T-helper 1 cell (primary cell): ENCODE results near the gene SPTBN5.

Source experiments
- DNase-seq, 5 donors: peaks; one replicate each; pipeline ENCODE4 v3.0.0-alpha.2; 2012 to 2020
- total RNA-seq, 4 donors: gene quantifications; one replicate each; lab custom pipeline; 2026; lab: John Stamatoyannopoulos, UW

SPTBN5 gene
- 9.6 to 18.0 (median 14.7) reads per million in 4 donors for total RNA-seq

DNA sequence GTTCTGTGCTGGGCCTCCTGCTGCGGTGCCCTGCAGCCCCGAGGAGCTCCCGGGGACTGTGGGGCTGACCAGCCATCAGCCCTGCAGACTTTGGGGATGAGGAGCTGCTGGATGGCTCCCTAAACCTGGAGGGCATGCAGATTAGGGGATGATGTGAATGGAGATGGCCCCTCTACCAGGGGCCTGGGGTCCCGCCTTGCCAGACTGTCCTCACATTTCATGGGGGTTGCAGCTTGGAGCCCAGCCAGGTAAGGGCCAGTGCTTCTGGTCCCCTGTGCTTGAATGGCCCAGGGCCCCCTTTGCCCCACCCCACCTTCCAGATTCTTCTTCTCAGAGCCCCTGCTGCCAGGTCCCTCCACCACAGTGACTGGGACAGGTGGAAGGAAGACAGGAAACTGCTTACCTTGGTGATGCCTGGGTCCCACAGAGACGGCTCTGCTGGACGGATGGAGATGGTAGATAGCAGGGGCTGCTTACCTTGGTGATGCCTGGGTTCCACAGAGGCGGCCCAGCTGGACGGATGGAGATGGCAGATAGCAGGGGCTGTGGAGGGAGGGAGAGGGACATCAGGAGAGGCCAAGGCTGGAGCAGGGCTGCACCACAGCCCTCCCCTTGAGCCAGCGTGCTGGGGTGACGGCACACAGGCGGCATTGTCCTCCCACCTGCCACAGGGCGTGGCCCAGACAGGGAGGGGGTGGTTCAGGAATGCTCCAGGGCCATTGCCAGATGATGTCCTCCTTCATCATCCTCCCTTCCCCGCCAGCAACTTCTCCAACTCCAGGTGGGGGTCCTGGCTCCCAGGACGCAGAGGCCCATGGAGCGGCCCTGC, at the start of gene SPTBN5:
TSS of gene SPTBN5 (minus strand) at position 632 of the 829 bp plus-strand sequence. CDS start at position 76, 556 bp downstream.
- no peak for DNase-seq

DNA sequence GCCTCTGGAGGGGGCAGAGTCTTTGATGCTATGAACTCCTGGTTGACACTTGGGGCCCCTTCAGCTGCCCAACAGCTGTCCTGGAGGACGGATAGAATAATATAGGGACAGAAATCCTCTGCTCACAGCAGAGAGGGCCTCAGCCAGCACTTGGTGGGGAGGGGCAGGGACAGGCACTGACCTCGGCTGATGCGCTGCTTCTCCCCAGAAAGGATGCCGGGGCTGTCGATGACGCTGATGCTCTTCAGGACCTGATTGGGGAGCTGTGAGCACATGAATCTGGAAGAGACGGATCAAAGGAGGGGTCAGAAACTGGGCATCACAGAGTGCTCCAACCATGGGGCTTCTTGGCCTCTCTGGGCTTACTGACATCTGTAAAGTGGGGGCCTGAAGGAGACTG, 49.0 kb upstream of the SPTBN5 start:
- DNase-seq = no peak

DNA sequence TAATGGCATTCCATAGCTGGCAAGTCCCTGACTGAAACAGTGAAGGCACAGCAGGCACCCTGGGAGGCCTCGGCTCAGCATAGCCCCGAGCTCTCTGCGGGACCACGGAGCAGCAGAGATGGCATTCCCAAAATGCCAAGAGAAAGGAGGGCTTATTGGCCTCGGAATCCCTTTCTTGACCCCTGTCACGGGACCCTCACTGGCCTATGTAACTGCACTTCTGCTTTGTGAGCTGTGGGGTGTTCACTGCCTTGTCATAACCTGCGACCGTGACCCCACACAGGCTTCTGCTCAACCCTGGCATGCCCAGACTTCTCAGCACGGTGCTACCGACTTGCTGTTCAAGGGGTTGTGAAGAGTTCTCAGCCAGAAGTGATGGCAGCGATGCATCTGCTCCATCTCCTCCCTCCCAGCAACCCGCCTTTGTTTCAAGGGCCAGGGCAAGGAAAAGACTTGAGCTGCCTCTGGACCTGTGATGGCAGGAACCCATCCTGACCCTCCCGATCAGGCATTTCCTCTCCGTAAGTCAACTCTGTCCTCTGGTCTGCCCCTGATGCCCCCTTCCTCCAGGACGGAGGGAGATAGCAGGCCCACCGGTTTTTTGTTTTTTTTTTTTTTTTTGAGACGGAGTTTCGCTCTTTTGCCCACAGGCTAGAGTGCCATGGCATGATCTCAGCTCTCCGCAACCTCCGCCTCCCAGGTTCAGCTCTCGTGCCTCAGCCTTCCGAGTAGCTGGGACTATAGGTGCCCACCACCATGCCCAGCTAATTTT, 48.0 kb upstream of the SPTBN5 start:
- DNase-seq = no peak

DNA sequence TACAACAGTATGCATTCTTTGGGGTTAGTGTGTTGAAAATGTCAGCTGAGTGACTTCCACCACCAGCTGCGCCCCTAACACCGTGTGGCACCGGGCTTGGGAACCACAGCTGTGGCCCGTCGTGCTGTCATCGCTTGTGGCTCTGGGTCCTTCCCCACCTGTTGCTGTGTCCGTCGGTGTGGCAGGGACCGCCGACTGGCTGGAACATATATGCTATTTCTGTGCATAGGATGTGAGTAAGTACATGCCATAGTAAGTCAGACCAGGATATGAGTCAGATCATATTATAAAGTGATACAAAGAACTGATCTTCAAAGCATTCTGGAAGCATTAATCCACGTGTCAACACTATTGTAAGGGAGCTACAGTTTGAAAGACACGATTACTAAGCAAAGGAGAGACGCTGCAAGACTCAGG, 46.6 kb upstream of the SPTBN5 start:
- DNase-seq = peak in 1 of 5 donors; percentile 81

DNA sequence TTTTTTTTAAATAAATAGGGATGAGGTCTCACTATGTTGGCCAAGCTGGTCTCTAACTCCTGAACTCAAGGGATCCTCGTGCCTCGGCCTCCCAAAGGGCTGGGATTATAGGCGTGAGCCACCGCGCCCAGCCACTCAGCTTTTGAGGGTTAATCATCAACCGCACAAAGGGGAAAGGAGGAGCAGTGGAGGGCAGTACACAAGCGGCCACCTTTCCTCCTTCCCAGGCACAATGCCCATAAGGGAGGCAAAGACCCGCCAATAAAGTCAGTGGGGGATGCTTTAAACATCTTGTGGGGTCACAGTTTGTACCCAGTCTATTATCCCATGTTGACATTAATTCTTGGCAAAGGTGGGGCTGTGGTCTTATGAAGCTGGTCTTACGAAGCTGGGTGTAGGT, 46.1 kb upstream of the SPTBN5 start:
- no peak for DNase-seq

DNA sequence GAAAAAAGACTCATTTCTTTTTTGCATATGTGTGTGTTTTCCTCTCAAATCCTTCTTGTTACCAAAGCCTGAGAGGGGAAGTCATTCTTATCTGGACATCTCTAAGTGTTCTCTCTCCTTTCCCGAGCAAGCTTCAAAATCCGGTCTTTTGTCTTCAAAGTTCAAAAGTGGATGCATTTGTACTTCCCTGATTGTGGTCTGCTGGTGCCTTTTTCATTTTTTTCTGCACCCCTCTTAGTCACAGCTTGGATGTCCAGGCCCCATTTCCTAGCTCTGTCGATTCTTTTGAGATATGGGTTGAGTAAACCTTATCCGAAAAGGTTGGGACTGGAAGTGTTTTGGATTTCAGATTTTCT, 43.7 kb upstream of the SPTBN5 start:
- DNase-seq = no peak

DNA sequence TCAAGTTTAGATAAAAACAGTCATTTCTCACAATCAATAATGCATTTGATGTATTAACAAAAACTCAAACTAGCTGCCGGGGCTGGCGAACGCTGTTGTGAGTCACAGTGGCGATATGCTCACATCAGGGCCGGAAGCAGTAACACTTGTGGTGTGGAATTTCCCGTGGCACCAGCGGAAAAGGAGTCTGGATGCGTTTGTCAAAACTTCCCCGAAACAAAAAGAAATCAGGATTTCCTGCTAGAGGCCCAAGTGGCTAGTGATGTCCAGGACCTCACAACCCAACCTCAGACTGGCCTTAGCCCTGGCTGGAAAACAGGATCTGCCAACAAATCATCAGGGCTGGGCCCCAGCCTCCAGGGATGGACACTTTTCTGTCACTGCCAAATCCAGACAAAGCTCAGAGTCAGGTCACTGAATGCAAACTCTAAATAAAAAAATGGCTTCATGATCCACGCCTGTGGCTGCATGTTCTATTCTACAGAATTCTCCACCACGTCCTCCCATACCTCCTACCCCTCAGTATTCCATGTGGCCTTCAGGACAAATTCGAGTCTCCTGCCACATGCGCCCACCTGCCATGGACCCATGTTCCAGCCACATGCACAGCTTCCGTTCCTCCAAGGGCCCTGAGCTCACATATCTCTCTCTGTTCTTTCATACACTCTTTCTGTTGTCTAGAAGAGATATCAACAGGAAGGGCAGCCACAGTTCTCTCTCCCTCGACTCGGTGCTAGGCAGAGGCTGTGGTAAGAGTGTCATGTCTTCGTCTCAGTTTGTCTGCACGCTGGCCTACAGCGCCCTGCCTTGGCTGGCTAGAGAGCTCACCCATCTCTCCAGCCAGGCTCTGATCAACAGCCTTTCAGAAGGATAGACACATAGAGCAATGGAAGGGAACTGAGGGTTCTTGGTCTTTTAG, 43.1 kb upstream of the SPTBN5 start:
- peak; percentile 66 to 87 (median 77) for DNase-seq

DNA sequence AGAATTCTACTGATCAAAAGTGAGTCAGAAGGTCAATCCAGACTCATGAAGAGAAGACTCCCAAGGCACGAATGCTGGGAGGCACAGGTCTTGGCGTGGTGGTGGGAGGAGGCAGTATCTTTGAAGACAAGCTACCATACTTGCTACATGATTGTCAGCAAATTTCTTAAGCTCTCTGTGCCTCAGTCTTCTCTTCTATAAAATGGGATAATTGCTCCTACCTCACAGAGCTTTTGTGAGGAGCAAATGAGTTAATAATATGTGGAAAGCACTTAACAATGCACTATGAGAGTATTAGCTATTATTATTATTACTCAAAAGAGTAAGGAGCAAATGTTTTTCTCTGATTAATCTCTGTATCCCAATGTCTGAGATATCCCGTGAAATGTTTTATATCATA, 42.3 kb upstream of the SPTBN5 start:
- no peak for DNase-seq

DNA sequence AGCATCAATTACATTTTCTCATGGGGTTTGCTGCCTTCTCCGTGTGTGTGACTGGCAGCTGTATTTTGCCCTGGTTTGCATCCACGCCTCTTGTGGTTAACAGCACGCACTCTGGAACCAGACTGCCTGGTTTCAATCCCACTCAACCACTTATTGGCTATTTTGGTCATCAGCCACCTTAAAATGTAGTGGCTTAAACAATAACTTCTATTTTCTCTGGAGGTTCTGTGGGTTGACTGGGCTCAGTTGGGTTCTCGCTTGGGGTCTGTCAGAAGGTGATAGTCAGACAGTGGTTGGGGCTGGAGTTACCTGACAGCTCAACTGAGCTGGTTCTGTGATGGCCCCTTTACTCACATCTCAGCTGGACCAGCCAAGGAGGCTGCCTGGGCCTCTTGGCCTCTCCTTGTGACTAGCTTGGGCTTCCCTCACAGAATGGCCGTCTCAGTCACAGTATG, 41.7 kb upstream of the SPTBN5 start:
- DNase-seq = peak in 1 of 5 donors; percentile 69

DNA sequence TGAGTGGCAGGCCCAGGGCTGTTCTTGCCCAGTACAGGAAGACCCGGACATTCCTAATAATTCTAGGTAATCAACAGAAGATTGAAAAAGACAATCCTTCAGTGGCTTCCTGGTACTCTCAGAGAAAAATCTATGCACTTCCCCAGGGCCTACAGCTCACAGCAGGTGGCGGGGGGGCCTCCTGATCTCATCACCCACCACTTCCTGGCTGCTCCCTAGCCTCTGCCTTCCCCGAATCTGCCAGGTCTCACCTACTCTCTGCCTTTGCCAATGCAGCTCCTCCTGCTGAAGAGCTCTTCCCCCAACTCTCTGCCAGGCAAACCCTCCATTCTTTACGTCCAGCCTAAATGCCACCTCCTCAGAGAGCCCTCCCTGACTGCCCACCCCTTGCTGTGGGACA, 41.0 kb upstream of the SPTBN5 start:
- DNase-seq = peak; percentile 64 to 78 (median 74)

DNA sequence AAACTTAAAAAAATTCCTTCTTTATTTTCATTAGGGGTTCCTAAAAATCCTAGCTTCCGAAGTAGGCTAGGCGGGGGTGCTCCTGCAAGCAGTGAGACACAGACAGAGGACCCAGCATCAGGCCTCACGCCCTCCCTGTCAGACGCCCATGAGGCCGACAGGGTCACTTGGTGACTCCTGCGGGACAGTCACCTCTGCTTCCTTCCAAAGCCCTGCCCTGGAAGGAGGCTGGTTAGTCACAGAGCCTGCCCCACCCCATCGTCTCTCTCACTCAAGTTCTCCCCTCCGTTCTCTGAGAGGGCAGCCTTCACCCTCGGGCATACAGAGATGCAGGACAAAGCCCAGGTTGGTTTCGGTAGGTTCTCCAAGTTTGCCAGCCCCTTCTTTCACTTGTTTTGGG, 39.9 kb upstream of the SPTBN5 start:
- no peak for DNase-seq

DNA sequence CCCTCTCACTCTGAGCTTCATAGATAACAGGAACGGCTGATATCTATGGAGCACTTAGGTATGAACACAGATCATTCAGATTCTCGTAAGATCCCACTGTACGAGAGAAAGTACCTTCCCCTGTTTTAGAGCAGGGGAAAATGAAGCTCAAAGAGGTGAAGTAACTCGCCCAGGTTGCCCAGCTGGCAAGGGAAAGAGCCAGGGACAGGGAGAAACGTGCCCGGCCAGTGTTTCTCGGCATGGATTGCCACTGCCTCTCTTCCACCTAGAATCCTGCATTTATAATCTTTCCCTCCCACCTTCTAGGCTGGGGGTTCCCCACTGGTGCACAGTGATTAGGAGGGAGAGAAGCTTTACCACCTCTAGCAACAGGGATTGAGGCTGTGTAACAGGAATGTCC, 39.5 kb upstream of the SPTBN5 start:
- no peak for DNase-seq

DNA sequence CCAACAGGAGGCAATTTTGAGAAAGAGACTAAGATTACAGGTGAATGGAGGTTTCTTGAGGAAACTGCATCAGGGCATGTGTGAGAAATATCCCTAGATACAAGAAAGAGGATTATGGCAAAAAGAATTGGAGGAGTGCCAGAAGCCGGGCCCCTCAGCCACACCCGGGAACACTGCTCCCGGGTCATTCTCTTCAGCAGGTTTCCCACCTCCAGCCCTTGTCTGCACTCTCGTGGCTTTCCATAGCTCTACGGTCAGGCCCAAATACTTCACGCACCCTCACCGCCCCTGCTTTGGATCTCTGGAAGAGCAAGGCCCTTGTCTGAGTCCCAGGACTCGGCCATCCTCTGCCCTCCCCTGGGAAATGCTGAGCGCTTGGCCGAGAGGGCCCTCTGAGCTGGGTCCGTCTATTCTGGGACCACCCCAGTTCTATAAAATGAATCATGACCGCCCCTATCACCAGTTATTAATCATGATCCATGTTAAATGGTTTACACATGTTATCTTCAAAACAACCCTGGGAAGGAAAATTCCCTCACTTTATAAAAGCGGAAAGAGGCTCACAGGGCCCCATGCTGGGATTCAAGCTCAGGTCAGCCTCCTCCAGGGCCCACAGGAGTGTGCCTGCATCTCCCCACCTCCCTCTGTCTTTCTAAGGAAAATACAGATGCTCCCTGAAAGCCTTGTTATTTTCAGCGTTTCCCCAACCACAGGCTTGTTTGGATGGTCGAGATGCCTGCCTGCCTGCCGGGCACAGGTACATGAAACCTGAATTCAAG, 38.8 kb upstream of the SPTBN5 start:
- DNase-seq = no peak

DNA sequence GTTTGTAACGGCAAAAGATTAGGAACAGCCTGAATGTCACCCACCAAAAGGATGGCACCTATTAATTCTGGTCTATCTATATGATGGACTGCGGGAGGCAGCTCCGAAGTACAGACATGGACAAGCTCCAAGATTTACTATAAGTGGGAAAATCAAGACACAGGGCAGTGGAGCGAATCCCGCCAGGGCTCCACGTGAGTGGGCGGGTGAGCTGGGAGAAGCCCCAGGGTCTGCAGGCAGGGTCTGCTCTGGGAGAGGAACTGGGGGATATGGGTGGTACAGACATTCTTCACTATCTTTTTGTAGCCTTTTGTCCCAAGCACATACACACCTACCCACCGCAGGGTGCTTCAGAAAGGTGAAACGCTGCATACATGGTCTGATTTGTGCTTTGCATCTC, 38.2 kb upstream of the SPTBN5 start:
- DNase-seq = no peak

DNA sequence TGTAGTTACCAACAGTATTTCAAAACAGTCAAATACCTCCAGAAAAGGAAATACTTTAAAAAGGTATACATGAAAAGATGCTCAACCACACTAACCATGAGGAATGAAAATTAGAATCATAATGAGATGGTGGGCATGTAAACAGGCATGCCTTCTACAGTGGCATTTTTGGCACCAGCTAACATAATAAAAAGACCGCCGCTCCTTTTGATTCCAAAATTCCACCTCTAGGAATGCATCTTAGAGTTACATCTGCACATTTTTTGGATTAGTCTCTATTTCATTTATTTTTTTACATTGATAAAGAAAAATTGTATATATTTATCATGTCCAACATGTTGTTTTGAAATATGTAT, 37.0 kb upstream of the SPTBN5 start:
- no peak for DNase-seq

DNA sequence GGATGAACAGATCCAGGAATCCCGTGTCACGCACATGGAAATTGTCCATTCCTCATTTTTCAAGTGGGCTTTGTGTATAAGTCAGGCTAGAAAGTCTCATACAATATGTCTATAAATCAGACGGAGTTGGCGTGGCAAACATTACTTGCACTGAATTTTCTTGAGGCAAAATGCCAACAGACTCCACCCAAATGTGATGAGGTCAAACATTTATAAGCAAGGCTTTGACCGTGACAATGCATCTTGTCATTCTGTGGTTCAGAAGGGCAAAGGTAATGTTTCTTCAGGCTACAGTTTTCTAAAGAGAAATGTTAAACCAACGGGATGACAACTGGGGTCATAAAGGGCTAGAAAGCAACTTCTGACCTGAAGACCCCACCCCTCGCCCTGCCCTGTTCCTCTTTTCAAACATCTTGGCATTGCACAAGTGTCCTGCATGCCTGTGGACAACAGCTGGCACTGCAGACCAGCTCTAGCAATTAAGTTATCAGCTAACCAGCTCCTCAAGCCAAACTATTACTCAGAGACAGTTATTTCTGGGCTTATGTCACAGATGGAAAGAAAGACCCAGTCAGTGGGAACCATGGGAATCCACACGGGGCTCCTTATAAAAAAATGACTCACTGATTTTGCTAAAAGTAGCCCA, 36.5 kb upstream of the SPTBN5 start:
- DNase-seq = no peak

DNA sequence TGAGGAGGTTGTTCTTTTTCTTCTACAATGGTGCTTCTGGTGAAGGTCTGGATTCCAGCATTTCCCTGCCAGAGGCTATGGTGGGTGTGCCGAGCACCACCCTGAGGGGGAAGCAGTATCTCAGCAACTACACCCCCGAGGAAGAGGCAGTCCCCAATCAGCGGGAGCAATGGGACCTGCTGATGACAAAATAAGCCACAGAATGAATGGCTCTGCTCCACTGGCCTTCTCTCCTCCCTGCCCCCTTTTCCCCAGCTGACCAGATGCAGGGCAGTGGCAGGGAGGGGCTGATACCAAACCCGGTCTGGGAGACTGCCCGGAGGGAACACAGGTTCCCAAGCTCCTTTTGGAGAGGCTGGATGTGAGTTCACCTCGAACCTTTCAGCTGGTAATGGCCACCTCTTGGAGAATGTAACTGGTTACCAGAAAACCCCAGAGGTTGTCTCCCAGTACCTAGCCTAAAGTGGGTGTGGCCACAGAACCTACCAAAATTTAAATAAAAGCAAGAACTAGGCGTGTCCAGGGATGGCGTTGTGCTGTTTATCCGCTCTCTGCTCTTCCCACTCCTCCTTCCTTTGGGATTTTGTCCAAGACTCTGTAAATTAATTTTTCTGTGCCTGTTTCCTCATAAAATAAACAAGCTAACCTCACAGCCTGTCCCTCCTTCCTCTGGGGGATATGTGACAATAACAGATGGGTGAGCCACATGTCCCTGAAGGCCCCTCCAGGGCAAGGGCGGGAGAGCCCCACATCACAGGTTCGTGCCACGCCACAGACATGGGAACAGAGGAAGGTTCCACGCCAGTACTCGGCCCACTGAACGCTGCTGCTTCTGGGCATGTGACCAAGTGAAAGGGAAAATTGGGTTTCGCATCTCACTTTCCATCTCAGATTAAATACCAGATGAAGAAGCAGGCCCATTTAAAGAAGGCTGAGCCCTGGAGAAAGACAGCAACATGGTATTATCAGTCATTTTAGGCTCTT, 35.1 kb upstream of the SPTBN5 start:
- no peak for DNase-seq

DNA sequence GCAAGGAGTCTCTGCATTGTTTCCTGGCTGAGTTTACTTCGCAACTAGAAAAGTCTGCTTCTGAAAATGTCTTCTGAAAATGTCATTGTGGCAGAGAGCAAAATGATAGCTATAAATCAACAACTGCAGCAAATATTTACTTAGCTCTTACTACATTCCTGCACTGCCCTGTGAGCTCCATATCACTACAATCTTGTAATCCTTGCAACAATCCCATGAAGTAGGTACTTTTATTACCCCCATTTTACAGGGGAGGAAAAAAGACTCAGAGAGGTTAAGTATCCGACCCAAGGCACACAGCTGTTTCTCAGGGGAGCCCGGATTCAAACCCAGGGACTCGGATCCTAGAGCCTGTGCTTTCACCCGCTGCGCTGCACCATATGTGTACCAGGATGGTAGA, 34.2 kb upstream of the SPTBN5 start:
- DNase-seq = no peak

DNA sequence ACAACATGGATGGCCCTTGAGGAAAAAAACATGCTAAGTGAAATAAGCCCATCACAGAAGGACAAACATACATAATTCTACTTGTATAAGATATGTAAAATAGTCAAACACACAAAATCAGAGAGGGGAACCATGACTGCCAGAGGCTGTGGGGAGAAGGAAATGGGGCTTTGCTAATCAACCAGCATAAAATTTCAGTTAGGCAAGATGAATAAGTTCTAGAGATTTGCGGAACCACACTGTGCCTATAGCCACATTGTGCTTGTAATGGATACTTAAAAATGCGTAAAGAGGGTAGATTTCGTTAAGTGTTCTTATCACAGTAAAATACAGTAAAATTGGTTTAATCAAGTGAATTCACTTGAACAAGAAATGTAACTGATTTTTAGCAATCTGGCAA, 33.7 kb upstream of the SPTBN5 start:
- DNase-seq = no peak
